ENCODE measurements around the gene TLX1.

Gene TLX1

DNA sequence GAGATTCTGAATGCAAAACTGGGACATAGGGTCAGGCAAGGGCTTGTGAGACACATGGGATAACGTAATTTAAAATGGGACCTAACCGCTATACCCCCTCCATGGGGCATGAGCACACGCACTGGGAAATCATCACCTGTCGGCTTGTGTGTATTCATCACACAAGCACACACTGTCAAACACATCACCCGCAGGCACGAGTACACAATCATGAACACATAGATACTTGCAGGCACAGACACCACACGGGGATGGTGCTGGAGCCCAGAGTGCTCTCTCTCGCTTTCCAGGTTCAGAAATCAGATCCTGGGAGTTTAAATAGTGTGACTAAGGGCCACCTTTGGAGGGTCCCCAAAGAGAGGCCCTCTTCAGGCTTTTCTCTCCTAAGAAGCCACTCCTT, 19.6 kb upstream of the TLX1 start:
- in situ Hi-C loops (cut with MboI; ENCODE audit: low sequenced_read_pairs) = no loop called here

DNA sequence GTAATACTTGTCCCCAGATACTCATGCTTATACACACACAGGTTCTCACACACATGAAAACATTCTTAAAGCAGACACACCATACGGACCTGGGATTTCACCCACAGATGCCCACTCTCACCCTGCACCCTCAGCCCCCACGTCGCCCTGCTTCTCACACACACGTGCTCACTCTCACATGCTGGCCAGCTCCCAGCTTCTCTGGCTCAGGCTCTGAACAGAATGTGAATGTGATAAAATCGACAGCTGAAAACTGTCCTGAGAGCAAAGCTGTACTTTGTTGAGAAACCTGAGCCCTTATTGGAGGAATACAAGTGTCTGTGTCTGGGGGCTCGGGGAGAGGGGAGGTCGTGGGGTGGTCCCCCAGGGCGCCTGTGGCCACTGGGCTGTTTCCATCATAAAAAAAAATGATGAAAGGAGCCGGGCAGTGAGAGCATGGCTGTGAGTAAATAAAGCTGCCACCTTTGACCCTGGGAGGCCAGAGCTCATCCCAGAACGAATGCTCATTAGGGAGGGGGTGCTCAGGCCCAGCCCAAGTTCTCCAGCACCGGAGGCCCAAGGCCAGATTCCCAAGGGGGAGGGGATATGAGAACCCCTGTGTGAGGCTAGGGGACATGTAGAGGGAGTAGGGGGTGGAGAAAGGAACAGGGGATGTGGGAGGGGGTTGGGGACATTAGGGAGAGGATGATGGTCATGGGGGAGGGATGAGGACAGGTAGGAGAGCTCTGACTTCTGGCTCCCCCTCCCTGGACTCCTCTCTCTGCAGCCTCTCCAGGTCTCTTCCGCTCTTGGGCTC, 18.1 kb upstream of the TLX1 start:
- in situ Hi-C loops (cut with MboI; ENCODE audit: low sequenced_read_pairs) = no loop called here

DNA sequence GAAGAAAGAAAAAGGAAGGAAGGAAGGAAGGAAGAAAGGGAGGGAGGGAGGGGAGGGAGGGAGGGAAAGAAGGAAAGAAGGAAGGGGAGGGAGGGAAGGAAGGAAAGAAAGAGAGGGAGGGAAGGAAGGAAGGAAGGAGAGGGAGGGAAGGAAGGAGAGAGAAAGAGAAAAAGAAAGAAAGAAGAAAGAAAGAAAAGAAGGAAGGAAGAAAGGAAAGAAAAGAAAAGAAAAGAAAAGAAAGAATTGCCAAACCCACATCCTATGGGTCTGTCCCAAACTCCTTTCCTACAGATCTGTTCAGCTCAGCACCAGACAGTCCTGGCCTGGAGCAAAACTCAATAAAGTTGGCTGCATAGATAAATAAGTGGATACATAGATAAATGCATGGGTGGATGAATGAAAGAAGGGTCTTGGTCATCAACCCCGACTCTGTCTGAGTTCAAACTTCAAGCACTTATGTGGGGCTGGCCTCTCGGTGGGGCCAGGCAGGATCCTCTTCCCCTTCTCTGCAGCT, 17.2 kb upstream of the TLX1 start:
- in situ Hi-C loops (cut with MboI; ENCODE audit: low sequenced_read_pairs) = no loop called here

DNA sequence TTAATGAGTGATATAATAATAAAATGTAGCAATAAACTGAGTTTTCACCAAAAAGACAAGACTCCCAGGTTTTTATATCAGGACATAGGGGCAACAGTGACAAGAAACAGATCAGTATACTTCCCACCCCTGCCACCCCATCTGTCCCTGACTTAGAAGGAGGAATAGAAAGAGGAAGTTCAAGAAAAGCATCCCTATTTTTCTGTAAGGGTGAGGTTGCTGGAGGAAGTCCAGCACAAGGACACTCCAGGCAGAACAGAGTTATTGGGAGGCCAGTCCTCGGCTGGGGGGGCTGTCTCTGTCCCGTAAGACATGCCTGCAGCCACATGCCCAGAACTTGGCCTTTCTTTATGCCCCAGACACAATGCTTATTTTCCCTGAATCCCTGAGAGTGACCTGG, 16.5 kb upstream of the TLX1 start:
- in situ Hi-C loops (cut with MboI; ENCODE audit: low sequenced_read_pairs) = no loop called here

DNA sequence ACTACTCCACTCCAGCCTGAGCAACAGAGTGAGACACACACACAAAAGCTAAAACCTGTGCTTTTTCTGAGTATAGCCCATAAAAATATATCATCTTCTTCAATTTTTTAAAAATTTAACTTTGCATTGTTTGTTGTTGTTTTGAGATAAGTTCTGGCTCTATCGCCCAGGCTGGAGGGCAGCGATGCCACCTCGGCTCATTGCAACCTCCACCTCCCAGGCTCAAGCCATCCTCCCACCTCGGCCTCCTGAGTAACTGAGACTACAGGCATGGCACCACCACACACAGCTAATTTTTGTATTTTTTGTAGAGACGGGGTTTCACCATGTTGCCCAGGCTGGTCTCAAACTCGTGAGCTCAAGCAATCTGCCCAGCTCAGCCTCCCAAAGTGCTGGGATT, 14.3 kb upstream of the TLX1 start:
- in situ Hi-C loops (cut with MboI; ENCODE audit: low sequenced_read_pairs) = no loop called here

DNA sequence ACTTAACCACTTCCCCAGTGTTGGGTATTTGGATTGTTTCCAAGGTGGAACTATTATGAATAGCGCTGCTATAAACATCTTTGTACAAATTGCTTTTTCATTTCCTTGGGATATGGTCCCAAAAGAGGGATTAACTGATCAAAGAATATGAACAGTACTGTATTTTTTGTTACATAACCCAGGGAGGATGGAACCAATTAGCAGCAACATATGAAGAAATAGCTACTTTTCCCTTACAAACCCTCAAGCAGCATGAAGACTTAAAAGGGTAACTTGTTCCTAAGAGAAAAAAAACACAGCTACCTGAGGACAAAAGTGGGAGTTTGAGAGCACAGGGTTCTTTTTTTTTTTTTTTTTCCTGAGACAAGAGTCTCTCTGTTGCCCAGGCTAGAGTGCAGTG, 13.1 kb upstream of the TLX1 start:
- in situ Hi-C loops (cut with MboI; ENCODE audit: low sequenced_read_pairs) = no loop called here

DNA sequence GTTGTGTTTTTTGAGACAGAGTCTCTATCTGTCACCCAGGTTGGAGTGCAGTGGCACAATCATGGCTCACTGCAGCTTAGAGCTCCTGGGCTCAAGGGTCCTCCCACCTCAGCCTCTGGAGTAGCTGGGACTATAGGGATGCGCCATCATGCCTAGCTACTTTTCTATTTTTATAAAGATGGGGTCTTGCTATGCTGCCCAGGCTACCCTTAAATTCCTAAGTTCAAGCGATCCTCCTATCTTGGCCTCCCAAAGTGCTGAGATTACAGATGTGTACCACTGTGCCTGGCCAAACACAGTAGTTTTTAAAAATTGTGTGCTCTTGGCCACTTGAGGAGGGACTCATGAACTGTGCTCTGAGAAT, 10.6 kb upstream of the TLX1 start:
- in situ Hi-C loops (cut with MboI; ENCODE audit: low sequenced_read_pairs) = no loop called here

DNA sequence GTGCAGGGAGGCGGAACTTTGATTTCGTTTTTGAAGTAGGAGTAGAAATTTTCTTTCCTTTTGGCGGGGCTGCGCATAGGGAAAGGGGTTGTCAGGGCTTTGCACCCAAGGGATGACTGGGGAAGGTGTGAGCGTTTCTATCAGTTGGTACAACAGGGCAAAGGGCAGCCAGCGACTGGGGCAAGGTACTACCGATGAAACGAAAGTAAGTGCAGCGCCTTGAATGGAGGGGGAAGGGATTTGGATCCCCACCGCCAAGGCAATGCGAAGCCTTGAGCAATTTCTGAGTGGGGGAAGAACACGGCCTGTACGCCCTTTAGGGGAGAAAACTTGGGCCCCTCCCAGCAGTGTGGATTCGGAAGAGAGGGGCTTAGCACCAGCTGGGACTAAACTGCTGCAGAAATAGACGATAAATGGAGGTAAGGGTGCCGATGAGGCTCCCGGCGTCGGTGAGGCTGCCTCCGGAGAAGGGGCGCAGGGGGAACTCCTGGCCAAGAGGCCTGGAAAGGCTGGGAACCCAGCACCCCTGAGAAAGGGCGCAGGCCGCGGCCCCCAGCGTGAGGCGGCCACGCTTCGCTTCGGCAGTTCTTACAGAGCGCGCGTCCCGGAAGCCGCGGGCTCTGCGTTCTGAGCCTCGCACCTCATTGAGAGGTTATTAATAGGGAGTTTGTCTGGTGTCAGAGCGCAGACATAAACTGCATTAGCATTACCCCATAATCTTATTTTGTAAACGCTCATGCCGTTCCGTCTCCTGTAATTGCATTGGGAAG, 10.0 kb upstream of the TLX1 start:
- in situ Hi-C loops (cut with MboI; ENCODE audit: low sequenced_read_pairs) = no loop called here

DNA sequence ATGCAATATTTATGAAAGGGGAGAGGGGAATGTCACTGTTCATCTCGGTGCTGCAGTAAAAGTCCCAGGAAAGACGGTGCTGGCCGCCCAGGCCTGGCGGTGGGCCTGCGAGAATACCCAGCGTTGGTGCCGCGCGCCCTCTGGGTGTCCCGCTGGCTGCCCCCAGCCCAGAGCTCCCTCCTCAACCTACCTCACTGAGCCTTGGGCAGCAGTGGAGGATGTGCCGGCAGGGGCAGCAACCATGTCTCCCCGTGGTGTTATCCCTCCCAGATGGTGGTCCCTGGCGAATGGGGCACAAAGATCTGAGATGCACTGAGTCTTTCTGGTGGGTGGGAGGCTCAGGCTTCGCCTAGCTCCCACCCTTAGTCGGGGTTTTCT, 9.5 kb upstream of the TLX1 start:
- in situ Hi-C loops (cut with MboI; ENCODE audit: low sequenced_read_pairs) = no loop called here

DNA sequence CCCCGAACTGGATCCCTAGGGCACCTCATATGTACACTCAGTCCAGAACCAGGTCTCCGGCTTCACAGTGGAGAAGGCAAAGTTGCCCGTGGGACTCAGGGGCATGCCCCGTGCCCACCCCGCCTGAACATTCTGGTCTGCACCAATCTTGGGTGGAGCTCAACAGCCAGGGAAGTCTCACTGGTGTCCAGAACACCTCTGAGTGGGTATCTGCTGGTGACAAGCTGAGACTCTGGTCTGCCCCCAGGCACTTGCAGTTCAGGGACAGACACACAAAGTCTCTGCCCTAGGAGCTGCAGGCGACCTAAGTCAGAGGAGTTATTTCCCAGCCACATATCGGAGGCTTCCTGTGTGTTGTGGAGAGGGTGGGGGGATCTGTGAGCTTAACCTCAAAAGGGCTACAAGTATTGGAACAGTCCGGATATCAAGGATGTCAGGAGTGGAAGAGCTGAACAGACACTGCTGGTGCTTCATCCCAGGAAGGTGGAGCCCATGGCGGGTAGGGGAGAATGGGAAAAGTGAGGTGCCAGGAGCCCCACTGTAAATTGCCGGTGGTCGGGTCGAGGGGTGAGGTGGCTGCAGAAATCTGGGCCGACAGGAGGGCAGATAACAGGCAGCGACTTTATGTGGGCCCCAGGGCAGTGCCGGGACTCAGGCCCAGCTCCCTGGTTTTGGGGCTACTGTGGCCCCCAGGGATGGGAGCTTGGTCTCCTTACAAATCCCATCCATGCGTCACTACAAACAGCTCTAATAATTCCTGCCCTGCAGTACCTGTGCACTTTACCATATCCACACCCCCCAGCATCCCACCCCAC, 8.6 kb upstream of the TLX1 start:
- in situ Hi-C loops (cut with MboI; ENCODE audit: low sequenced_read_pairs) = no loop called here

DNA sequence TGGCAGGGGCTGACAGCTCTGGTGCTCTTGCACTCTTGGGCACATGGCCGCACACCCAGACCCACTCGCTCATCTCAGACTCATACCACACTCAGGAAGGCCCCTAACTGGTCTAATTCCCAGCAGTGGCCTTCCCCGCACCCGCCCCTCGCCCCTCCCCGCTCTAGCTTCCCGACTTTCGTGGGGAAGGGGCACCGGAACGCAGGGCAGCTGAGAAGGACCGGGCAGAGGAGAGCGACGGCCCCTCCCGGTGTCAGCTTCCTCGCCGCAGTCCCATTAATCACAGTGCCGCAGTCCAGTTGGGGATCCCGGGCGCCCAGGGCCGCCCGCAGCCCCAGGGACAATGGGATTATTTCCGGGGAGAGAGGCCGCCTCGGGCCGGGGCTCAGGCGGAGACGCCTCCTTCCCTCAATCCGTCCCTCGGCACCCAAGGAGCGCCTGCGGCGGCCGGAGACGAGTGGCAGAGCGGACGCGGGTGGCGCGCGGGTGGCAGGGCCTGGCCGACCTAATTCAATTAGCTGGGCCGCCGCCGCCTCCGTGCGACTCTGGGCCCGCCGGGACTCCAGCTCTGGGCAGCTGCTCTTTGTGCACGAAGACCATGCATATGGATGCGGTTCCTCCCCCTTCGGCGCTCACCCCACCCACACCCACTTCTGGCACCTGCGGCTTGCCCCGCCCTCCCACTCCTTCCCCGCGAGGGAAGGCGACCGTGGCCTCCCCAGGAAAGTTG, 7.8 kb upstream of the TLX1 start:
- in situ Hi-C loops (cut with MboI; ENCODE audit: low sequenced_read_pairs) = no loop called here

DNA sequence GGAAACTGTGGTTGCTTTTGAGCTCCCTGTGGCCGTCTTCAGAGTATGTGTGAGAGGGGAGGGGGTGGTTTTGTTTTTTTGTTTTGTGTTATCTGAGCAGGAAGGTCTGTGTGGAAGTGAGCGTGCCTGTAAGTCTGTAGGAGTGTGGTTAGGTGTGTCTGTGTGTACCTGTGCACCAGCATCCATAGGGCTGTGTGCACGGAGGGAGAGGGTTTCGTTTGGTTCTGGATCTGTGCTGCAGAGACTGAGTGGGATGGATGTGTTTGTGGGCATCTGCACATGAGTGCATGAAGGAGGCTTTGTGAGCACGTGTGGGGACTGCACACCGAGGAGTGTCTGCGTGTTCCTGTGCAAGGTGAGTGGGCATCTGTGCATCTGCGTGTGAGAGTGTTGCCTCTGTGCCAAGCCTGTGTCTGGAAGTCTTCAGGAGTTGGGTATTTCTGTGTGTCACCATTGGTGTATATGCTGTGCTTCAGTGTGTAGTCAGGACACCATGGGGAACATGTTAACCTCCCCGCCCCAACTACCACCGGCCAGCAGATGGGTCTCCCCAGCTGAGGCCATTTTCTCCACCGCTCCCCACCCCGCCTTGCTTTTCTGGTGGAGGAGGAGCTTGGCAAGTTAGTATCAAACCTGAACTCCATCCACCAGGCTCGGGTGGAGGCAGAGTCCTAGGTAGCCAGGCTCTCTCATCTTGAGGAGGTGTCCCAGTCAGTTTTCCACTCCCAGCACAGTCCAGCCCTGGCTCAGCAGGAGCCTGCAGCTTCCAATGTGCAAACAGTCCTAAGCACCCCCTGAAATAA, 7.1 kb upstream of the TLX1 start:
- in situ Hi-C loops (cut with MboI; ENCODE audit: low sequenced_read_pairs) = no loop called here

DNA sequence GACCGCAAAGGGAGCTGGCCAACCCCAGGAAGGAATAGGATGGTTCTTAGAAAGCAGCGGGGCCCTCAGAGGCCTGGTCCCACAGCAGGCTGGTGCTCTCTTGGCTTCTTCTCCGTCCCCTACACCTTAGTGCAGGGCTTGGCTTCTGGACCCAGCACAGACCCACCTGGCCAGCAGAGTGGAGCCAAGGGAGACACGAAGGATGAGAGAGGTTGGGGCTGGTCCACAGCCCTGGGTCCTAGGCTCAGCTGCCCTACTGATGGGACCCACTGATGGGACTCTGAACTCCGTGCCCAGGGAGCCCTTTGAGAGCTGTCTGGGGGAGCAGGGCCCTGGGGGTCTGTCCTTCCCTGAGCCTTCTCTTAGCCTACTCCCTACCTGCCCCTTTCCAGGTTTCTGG, 6.2 kb upstream of the TLX1 start:
- in situ Hi-C loops (cut with MboI; ENCODE audit: low sequenced_read_pairs) = no loop called here

DNA sequence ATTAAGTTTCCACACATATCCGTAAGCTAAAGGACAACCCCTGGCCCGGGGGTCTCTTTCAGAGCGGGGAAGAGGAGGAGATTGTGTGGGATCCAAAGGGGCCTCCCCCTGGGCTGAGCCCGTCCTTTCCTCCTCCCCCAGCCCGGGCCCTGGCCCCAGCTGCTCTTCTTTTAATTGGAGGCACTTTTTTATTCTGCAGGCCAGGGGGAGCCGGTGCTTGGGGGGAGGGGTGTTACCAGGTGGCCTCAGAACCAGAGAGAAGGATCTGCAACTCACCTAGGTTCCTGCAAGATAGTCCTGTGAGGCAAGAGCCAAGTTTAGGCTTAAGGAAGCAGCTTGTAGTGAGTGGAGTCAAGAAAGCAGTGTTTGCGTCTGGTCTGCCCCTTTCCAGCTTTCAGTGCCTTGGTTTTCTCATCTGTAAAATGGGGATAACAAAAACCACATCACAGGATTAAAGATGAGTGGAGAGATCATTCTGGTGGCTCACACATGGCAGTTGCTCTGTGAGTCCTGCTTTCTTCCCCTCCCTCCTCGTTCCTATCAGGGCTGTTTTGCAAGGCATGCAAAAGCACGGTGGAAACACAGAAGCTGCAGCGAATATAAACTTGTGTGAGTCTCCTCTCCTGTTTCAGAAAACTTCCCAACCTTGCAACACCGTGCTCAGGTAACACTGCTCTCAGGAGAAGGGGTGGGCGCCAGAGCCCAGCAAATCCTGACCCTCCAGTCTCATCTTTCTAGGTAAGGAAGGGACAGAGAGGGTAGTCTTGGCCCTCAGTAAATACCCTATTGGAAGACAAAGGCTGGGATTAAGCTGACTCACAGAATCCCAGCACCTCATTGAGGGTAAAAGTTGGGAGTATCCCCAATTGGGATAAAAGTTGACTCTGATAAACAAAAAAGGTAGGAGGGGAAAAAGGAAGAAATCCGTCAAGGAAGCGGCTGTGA, 4.1 kb upstream of the TLX1 start:
- in situ Hi-C loops (cut with MboI; ENCODE audit: low sequenced_read_pairs) = no loop called here

DNA sequence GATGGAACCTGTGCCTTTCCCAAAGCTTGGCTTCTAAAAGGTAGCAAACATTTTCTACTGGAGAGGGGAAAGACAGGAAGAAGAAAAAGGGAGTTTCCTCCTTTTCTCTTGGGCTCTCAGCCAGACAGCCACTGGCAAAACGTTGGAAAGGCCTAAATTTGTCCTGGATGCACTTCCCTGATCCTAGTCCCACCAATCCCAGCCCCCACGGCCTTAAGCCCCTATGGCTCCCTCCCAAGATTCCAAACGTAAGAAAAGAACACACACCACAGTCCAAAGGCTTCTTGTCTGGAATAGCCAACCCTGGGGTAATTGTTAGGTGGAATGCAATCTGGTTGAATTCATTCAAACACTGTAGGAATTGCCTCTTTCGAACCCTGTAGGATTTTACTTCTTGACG, 959 bp upstream of the TLX1 start:
- in situ Hi-C loops (cut with MboI; ENCODE audit: low sequenced_read_pairs) = no loop called here

DNA sequence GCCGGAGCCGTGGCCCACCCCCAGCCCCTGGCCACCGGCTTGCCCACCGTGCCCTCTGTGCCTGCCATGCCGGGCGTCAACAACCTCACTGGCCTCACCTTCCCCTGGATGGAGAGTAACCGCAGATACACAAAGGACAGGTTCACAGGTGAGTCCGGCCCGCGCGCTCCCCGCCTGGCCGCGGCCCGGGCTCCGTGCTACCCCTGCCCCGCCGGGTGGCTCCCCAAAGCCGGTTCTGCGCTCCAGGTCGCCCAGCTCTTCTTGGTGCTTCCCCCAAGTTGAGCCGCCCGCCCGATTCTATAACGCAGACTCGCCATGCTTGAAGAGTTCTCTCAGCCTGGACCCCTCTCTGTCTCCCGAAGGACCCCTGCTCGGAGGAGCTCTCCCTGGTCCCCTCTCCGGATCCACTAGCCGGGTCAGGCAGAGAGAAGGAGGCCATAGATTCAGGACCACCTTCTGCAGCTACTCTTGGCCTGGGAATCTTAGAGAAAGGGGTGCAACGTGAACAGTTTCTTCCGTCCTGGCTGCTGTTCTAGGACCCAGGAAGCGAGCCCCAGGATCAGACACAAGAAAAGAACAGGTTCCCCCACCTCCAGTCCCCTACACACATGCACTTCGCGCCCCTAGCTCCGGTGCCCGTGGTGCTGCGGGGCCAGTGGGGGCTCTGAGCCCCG, 999 bp downstream of the TLX1 start:
- in situ Hi-C loops (cut with MboI; ENCODE audit: low sequenced_read_pairs) = no loop called here

DNA sequence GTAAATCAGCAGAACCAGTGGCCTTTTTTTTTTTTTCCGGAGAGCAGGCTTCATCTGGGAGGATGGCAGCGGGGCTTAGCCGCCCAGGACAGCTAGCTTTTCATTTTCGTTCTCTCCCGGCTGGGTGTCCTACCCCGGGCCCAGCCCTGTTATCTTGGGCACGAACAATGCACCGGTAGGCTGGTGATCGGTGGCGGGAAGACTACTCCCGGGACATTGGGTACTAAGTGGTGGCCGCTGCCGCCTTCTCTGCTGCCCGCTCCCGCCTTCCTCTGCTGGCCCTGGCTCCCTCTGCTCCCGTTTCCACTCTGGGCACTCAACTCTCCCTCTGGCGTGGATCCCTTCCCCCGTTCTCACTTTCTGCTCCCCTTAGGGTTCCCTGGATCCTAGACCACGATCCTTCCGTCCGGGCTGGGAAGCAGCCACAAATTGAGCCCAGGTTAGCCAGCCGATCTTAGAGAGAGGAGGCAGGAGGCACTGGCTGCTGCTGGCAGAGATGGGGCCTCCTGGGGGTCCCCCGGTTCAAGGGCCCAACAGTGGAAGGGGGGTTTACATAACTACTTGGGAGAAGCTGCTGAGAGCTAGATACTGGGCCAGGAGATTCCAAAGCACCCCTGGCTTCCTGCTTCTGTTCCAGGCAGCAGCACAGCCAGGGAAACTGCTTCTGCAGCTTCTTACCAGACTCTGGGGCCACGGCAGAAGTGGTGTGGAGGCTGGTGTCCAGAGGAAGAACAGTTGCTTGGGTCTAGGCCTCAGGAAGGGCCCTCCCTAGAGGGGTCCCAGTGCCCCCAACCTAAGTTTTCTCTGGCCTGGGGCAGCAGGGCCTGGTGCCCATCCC, 1.8 kb downstream of the TLX1 start:
- in situ Hi-C loops (cut with MboI; ENCODE audit: low sequenced_read_pairs) = no loop called here
